ENCODE data around the gene AGAP3.

DNA sequence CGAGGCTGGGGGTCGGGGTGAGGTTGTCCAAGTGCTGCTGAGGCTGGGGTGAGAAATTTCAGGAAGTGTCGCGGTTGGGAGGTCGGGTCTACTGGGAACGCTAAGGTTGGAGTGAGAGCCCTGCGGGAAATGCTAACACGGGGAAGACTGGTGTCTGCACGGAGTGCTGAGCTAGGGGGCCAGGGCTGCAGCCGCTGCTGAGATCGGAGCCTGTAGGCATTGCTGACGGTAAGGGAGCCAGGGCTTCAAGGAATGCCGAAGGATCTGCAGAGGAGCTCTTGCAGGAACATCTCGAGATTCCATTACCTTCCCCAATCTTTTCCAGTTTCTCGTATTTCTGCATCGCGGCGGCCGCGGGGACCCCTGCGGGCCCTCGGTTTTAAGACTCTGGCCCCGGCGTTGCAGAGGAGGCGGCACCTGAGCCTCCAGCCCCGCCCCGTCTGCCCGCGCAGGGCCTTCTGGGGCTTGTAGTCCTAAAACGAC lies 28.7 kb upstream of the AGAP3 start, which contains the start of gene CDK5:
- TF ChIP-seq GATA2 (IDR thresholded peaks at IDR 0.05; ENCODE audit: low read depth, low read length) (no peak), GATA3 (IDR thresholded peaks at IDR 0.05; ENCODE audit: low read depth, low read length) (no peak)
